NOMO-1 treated with dmso at 0.1 percent for 144 hours (cell line): ENCODE results near the gene IGF2R.
"Not testable (repeated sequence)": the region's sequence is repeated elsewhere in the genome, so short reads cannot be mapped to it uniquely, and the experiment has no call there.

Source experiments
- DNase-seq: peaks from one replicate; lab custom pipeline; 2025; ENCODE audit not compliant: unreplicated experiment; lab: John Stamatoyannopoulos, UW

The IGF2R gene

DNA sequence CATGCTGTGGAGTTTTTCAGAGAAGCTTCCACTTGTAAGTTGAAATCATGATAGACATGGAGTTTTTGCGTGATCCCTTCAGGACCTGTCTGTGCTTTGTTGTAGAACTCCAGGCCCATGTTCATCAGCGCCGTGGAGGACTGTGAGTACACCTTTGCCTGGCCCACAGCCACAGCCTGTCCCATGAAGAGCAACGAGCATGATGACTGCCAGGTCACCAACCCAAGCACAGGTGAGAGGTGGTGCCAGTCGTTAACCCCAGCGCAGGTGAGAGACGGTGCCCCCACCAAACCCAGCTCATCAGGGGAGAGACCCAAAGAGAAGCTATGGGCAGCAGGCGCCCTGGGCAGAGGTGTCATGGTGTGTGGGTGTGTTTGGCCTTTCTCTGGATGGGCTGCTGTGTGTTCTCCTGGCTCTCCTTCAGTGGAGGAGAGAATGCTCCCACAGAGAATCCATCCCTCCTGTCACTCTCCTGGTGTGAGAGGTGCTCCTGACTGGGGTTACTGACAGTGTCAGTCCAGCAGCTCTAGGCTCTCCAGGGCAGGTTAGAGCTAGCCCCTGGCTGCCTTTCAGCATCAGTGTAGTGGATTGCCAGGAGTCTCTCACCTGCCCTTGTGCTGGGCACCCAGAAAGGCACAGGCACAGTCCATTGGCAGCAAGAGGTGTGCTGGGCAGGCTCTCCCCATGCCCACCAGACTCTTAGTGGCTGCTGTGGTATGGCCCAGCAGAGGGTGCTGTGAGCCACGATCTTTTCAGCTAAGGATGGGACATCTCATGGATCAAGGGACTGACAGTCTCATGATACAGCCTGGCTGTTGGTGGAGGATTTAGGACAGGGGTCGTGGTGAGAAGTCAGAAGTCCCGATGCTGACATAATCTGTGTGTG, 103.2 kb downstream of the IGF2R start:
- DNase-seq = no peak

DNA sequence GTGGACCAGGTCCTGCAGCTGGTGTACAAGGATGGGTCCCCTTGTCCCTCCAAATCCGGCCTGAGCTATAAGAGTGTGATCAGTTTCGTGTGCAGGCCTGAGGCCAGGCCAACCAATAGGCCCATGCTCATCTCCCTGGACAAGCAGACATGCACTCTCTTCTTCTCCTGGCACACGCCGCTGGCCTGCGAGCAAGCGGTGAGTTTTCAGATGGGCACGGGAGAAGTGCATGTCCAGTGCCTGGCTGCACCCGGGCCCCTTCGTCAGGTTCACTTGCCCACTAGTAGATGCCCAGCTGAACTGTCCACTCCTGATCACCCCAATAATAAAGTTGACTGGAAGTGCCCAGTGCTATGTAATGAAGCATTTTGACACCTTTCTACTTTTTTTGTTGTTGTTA, 104.4 kb downstream of the IGF2R start:
- no peak for DNase-seq

- no peak for DNase-seq
Observed at GRCh38 chr6:160076009-160076408, 107.1 kb downstream of the IGF2R start.

- no peak for DNase-seq
Observed at GRCh38 chr6:160077024-160077423, 108.1 kb downstream of the IGF2R start.

DNA sequence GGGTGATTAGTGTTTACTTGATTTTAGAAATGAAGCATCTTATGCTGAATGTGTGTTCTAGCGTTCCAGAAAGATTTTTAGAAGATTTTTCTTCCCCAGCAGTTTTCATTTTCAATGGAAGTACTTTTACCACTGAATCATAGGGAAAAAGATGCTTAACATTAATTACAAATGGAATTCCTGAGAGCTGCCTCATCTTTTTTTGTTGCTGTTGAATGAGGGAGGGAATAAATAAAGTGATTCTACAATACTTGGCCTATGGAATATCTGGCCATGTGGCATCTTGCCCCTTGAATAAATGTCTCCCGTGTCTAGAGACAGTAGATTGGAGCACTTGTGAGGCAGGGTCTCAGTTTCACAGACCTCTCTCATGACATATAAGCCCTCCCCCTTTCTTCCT, 108.6 kb downstream of the IGF2R start:
- DNase-seq = no peak

GRCh38 chr6:160078883-160079685, 110.2 kb downstream of the IGF2R start:
- DNase-seq = no peak

GRCh38 chr6:160079686-160080043, 110.8 kb downstream of the IGF2R start:
- DNase-seq = no peak

- no peak for DNase-seq
Observed at GRCh38 chr6:160080097-160080496, 111.2 kb downstream of the IGF2R start.

GRCh38 chr6:160081398-160081797, 112.5 kb downstream of the IGF2R start:
- no peak for DNase-seq

- no peak for DNase-seq
Observed at GRCh38 chr6:160082627-160083026, 113.7 kb downstream of the IGF2R start.

DNA sequence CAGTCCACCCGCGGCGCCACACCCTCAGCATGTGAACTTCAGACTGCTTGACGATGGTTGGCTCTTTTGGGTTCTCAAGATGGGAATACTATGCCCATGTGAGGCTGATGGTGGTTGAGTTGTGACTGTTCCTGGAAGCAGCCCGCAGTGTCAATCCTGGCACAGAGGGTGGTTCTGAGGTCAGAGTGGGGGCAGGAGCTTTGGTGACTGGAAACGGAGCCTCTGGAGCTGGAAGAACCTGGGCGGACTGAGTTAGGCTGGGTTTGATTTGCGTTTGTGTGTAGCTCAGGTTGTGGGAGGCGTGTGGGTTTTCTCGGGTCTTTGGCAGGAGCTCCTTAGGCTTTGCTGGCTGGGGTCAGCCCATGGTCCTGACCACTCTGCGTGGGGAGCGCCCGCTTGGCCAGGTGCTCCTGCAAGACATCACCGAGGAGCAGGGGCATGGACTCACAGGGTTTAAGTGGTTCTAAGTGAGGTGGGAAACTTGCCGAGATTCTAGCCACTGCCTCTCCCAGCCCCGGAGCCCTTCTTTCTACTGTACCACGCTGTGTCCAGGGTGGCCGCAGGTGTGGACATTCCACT, 115.4 kb downstream of the IGF2R start:
- DNase-seq = no peak

- no peak for DNase-seq
Observed at GRCh38 chr6:160085226-160085625, 116.3 kb downstream of the IGF2R start.

- no peak for DNase-seq
Observed at GRCh38 chr6:160085713-160086505, 117.0 kb downstream of the IGF2R start.

GRCh38 chr6:160086754-160087153, 117.9 kb downstream of the IGF2R start:
- no peak for DNase-seq

- DNase-seq = no peak
Observed at GRCh38 chr6:160088069-160088783, 119.3 kb downstream of the IGF2R start.

GRCh38 chr6:160088784-160089533, 120.1 kb downstream of the IGF2R start:
- DNase-seq = no peak

- DNase-seq = no peak
Observed at GRCh38 chr6:160089534-160089897, 120.6 kb downstream of the IGF2R start.

GRCh38 chr6:160090442-160091239, 121.8 kb downstream of the IGF2R start:
- DNase-seq = not testable (repeated sequence)

DNA sequence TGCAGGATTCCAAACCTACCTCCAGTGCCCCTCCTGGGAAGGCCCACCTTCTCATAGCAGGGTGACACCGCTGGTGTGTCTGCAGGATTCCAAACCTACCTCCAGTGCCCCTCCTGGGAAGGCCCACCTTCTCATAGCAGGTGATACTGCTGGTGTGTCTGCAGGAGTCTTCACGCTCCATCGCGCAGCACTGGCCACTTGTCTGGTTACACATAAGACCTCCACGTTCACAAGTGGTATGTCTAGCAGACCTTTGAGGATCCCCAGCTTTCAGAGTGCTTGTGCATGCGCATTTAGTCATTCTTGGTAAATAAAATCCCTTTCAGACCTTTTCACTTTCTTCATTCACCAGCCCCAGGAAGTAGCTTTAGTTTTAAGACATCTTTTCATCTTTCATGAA, 123.3 kb downstream of the IGF2R start:
- not testable (repeated sequence) for DNase-seq
